Ishikawa (cell line): ENCODE results near the gene C16orf74.

Source experiments
- EP300 ChIP-seq: IDR thresholded peaks from 2 replicates; pipeline ENCODE4 v1.6.1; 2012; ENCODE audit warnings: borderline replicate concordance
- NFIC ChIP-seq: IDR thresholded peaks from 2 replicates; pipeline ENCODE4 v1.6.1; 2012
- RAD21 ChIP-seq: IDR thresholded peaks from 2 replicates; pipeline ENCODE4 v1.6.1; 2012; ENCODE audit warnings: low read depth
- TAF1 ChIP-seq: IDR thresholded peaks from 2 replicates; pipeline ENCODE4 v1.6.1; 2012; ENCODE audit warnings: low read depth, mild to moderate bottlenecking
- TEAD4 ChIP-seq: IDR thresholded peaks from 2 replicates; pipeline ENCODE4 v1.6.1; 2012
- YY1 ChIP-seq: IDR thresholded peaks from 2 replicates; pipeline ENCODE4 v1.6.1; 2012; ENCODE audit warnings: low read depth

GRCh38 chr16:85689950-85690320, 61.0 kb downstream of the C16orf74 start:
- TF ChIP-seq YY1 (no peak), TEAD4 (no peak), EP300 (no peak), TAF1 (no peak), NFIC (no peak), RAD21 (no peak)
